Measurements from ENCODE around the gene USP47. TPM values are rescaled to one million over a fixed set of nuclear protein-coding genes. Genes with fewer than 3 reads are reported as not detected.

USP47 gene
- total and polyA plus RNA-seq, 8 donors, result 40.9 to 127 (median 108) TPM

DNA sequence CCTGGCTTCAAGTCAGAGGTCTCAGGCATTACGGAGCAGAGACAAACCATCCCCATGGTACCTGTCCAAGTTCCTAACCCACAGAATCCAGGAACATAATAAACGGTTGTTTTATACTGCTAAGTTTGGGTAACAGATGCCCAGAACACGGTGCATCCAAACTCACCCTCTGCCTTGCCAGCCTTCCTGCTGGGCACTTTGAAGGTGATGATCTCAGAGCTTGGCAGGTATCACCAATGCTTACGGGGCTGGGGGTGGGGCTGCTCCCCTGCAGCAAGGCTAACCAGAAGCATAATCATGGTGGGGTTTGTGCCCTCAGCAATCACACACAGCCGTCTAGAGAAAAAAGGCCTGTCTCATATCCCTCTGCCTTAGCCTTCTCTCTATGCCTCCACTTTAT, 139.6 kb downstream of the USP47 start:
- Histone ChIP-seq H3K9me3 (no peaks in the 10 kb centered on the region), H3K36me3 (no peaks in the 10 kb centered on the region), H3K4me3 (no peak overlapping the region), H3K27me3 (no peaks in the 10 kb centered on the region), H3K4me1 (peaks cover 33 to 37% of the 10 kb centered on the region in 2 donors), H3K27ac (no peak overlapping the region)
- DNase-seq (no peak), ATAC-seq (no peak)
- intact Hi-C loops (cut with DNase I), result no loop called here
- TF ChIP-seq, protein P1, sequence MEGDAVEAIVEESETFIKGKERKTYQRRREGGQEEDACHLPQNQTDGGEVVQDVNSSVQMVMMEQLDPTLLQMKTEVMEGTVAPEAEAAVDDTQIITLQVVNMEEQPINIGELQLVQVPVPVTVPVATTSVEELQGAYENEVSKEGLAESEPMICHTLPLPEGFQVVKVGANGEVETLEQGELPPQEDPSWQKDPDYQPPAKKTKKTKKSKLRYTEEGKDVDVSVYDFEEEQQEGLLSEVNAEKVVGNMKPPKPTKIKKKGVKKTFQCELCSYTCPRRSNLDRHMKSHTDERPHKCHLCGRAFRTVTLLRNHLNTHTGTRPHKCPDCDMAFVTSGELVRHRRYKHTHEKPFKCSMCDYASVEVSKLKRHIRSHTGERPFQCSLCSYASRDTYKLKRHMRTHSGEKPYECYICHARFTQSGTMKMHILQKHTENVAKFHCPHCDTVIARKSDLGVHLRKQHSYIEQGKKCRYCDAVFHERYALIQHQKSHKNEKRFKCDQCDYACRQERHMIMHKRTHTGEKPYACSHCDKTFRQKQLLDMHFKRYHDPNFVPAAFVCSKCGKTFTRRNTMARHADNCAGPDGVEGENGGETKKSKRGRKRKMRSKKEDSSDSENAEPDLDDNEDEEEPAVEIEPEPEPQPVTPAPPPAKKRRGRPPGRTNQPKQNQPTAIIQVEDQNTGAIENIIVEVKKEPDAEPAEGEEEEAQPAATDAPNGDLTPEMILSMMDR (IDR thresholded peaks at IDR 0.05), result no peak

DNA sequence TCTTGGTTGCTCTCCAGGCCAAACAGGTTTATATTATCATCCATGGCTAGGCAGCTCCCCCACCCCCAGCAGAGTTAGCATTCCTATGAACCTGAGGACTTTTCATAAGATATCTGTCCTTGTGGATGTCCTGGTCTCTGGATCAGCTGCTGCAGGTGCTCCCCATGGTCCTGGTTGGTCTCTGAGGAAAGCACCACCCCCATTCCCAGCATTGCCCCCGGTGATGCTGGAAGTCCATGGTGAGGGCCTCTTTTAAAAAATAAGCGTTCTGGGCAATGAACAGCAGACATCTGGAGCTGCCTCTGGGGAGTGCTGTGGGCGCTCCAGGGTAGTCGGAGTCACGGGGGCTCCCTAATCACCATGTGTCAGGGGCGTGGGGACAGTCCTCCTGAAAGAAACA, 140.1 kb downstream of the USP47 start:
- Histone ChIP-seq H3K4me1 (peaks cover 28 to 32% of the 10 kb centered on the region in 2 donors), H3K4me3 (no peak overlapping the region), H3K27ac (no peak overlapping the region), H3K36me3 (no peaks in the 10 kb centered on the region), H3K27me3 (no peaks in the 10 kb centered on the region), H3K9me3 (no peaks in the 10 kb centered on the region)
- ATAC-seq (no peak), DNase-seq (no peak)
- intact Hi-C loops (cut with DNase I), result no loop called here
- TF ChIP-seq, protein P1 (IDR thresholded peaks at IDR 0.05), result no peak

DNA sequence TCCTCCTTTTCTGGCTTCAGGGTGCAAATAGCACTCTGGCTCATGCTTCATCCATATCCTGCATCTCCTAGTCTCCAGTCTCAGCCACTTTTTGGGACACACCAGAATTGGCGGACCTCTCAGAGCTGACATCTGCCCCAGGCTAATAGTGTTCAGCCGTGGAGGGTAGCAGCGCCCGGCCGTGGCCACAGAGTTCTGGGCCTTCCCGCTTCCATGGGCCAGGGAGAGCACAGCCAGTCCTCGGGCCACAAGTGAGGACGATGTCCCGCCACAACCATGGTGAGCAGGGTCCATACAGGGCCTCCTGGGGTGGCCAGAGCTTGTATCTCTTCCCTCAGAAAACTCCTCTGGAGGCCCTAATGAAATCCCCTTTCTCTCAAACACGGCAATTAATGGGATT, 140.7 kb downstream of the USP47 start:
- Histone ChIP-seq H3K9me3 (no peaks in the 10 kb centered on the region), H3K27me3 (no peaks in the 10 kb centered on the region), H3K4me3 (no peak overlapping the region), H3K4me1 (peaks cover 22 to 26% of the 10 kb centered on the region in 2 donors), H3K36me3 (no peaks in the 10 kb centered on the region), H3K27ac (no peak overlapping the region)
- no peak for ATAC-seq
- intact Hi-C loops (cut with DNase I), result no loop called here
- TF ChIP-seq, protein P1 (IDR thresholded peaks at IDR 0.05), result no peak
- DNase-seq, result no peak

DNA sequence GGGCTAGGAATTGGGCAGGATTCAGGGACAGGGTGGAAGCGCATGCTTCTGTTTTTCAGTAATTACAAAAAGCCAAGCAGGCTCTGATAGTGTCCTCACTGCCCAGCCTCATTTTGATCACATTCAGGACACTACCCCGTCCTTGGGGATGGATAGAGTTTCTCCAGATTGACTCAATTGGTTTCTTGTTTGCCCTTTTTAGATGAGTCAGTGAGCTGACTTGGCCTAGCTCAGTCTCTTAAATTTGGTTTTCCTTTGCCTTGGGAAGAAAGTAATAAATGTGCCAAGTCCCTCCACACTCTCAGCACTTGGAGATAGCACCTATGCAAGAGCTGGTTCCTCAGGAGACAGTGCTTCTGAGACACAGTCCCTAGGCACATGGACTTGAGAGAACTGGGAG, 141.2 kb downstream of the USP47 start:
- Histone ChIP-seq H3K27me3 (no peaks in the 10 kb centered on the region), H3K9me3 (no peaks in the 10 kb centered on the region), H3K36me3 (no peaks in the 10 kb centered on the region), H3K4me3 (no peak overlapping the region), H3K4me1 (peaks cover 20 to 21% of the 10 kb centered on the region in 2 donors), H3K27ac (no peak overlapping the region)
- DNase-seq, result no peak
- no peak for ATAC-seq
- intact Hi-C loops (cut with DNase I), result no loop called here
- TF ChIP-seq, protein P1 (IDR thresholded peaks at IDR 0.05), result no peak

DNA sequence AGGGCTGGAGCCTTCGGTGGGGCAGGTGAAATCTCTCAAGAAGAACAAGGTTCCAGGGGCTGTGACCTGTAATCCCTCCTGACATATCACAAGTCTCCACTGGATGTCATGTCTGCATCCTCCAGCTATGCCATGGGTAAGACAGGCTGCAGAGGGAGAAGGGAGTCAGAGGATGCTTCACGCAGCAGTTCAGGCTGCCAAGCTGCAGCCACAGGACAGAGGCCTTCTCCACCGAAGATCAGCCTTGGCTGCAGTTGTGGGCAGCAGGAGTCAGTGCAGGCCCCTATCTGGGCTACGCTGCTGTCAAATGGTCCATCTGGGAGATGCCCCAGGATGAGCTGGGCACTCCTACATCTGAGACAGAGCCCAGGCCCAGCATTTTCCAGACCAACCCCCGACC, 141.7 kb downstream of the USP47 start:
- H3K27ac ChIP-seq, result no peak overlapping the region
- no peak for DNase-seq
- intact Hi-C loops (cut with DNase I), result no loop called here

More for the DNA sequence above, 141.7 kb downstream of the USP47 start:
- no peak overlapping the region for H3K4me3 ChIP-seq
- no peak for ATAC-seq
- no peaks in the 10 kb centered on the region for H3K36me3 ChIP-seq
- no peaks in the 10 kb centered on the region for H3K27me3 ChIP-seq
- peaks cover 17 to 21% of the 10 kb centered on the region in 2 donors for H3K4me1 ChIP-seq
- no peaks in the 10 kb centered on the region for H3K9me3 ChIP-seq
- TF ChIP-seq, protein P1 (IDR thresholded peaks at IDR 0.05), result no peak
